Activated T-cell treated with anti-CD3 and anti-CD28 coated beads, Interleukin-2, amount 50 U/mL, for 48 hours (primary cell): ENCODE results near the gene KLHL3.

Experiments
- DNase-seq, 2 experiments: peaks; one replicate each; pipeline ENCODE4 v3.0.0-alpha.2; 2020

Gene KLHL3

GRCh38 chr5:137741718-137742117 lies 5.8 kb upstream of the KLHL3 start:
- no peak for DNase-seq

DNA sequence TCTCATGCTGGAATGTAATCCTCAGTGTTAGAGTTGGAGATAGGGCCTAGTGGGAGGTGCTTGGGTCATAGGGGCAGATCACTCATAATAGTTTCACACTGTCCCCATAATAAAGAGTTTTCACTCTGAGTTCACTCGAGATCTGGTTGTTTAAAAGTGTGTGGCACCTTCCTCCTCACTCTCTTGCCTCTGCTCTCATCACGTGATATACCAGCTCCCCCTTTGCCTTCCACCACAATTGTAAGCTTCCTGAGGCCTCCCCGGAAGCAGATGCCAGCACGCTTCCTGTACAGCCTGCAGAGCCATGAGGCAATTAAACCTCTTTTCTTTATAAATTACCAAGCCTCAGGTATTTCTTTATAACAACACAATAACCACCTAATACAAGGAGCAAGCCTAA lies 3.8 kb upstream of the KLHL3 start:
- DNase-seq, result no peak

DNA sequence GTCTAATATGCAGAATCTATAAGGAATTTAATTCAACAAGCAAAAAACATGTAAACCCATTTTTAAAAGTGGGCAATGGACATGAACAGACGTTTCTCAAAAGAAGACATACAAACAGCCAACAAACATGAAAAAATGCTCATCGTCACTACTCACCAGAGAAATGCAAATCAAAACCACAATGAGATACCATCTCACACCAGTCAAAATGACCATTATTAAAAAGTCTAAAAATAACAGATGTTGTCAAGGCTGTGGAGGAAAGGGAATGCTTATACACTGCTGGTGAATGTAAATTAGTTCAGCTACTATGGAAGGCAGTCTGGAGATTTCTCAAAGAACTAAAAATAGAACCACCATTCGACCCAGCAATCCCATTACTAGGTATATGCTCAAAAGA lies 3.1 kb upstream of the KLHL3 start:
- no peak for DNase-seq

DNA sequence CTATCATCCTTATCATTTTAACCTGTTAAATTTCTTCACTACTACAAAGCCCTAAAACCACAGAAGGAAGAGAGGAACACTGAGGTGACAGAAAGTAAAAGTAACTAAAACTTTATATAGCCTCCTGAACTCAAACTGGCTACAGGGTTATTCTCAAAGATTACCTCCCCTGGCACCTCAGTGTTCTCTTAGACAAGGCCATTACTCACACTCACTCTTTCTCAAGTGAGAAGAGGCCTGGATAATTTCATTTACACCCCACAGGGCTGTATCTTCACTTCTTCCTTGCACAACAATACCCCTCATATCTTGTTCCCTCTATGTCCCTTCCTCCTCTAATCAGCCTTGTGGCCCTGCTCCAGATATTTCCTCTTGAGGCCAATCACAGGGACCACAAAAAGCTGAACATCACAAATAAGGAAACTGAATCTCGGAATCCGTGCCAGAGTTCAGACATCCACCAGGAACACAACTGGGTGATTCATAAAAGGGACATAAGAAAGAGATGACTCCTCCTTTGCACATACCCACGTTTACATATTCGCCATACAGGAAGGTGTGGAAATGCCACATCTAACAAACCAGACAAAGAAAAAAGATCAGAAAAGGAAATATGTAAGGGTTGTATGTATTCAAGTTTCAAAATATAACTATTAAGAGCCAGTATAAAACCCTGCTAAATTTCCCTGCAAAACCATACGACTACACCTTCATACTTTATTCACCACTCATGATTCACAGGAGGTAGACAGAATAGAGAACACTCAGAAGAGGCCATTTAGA lies 1.7 kb upstream of the KLHL3 start:
- DNase-seq, result peak; percentile 62 to 63

DNA sequence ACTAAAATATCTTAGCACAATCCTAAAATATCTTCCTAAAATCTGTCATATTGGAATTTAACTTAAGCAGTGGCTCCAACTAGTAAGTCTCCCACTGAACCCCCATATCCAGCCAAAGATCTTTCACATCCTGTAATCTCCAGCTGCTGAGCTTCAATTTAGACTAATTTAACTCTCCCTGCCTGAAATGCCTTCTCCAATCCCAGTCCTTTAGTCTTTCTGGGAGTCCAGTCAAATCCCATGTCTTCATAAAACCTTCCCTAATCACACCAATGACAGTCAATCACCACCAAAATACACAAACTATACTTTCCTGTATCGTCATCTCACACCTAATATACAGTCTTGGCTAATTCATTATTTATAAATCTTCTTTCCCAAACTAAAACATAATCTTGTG lies 607 bp upstream of the KLHL3 start:
- DNase-seq, result no peak

DNA sequence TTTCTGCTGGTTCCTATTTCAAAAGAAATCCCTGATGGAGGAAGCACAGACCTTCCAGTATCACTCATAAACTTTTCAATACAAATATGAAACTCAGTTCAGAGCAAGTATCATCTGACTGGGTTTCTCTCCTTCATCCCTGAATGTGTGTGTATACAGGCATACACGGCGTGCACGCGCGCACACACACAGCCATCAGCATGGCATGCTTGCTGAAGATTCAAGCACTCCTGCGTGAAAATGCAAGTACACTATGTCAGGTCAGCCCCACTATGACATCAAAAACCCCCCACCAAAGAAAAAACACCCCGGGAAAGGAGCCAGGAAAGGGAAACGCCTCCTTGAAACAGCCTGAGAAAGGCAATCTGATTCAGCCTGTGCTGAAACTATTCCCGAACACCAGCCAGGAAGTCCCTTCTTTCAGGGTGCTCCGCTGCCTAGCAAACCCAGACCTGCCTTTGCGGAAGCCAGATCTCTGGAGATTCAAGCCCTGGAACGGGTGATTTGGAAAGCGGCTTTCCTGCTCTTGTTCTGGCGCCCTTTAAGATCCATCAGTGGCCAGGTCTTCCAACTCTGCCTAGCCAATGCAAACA lies 831 bp downstream of the KLHL3 start:
- DNase-seq, result no peak

DNA sequence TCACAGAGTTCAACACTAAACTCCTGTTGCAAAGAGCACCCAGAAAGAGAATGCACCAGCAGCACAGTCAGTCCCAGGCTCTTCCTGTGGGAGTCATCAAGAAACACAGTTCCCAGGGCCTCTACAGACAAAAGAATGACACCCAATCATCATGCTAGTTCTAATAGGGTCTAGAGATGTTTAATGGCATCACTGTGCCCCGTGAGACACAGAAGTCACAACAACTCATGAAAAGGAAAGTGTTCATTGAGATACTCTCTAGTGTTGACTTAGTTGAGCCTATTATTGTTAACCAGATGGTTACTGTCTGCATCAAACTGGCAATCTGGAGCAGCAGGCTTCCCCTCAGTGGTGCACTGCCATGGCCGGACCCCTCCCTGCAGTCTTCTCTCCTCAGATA lies 1.6 kb downstream of the KLHL3 start:
- peak in 1 of 2 experiments; percentile 26 for DNase-seq

DNA sequence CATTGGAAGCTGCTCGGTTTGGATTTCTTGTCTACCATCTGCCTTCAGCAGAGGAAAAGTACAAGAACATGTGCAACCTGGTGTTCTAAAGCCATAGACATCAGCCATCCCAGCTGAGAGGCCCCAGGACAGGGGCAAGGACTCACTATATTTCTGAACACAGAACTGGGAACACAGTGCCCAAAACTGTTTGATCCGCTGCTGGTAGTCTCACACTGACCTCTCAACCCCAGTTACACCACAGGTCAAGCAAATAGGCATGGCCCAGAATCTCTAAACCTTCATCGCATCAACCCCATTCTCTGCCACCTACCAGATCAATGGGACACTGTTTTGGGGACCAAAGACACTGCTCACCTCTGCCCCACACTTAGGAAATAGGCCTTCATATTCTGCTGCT lies 2.0 kb downstream of the KLHL3 start:
- DNase-seq, result no peak

- no peak for DNase-seq
Measured at GRCh38 chr5:137733006-137733405, 2.9 kb downstream of the KLHL3 start.

DNA sequence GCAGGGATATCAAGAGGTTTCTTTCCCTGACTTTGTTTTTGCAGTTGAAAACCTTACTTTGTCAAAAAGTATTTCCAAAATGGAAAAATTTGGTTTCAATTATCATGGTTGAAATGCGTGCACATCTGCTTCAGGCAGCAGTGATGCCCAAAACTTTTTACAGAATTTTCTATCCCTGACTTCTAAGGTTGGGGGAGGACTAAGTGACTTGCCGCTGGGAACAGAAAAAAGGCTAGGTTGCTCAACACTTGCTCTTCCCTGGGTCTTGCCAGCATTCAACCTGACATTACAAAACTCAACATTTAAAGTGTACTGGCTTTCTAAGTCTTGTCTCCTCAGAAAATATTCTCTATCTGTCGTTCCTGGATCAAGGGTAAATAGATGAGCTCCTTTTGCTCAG lies 4.7 kb downstream of the KLHL3 start:
- DNase-seq, result no peak

- no peak for DNase-seq
Measured at GRCh38 chr5:137730336-137730735, 5.6 kb downstream of the KLHL3 start.

- no peak for DNase-seq
Measured at GRCh38 chr5:137728048-137728447, 7.8 kb downstream of the KLHL3 start.

GRCh38 chr5:137727623-137728022 lies 8.3 kb downstream of the KLHL3 start:
- DNase-seq, result no peak

DNA sequence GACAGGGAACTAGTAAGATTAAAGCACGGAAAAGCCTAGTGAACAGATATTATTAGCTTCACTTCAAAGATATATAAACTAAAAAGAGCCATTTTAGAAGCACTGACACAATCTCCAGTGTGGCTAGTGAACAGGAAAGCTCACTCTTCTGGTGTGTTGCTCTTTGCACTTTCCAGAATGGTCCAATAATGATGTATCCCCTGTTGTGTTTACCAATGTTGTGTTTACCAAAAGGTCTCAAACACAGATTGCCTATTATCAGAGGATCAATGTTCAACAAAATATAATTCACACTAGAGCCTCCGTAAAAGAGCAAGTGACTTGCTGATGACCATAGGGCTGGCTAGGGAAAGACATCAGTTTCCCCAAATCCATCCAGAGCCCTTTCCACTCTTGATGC lies 11.6 kb downstream of the KLHL3 start:
- DNase-seq, result no peak

GRCh38 chr5:137718611-137719010 lies 17.3 kb downstream of the KLHL3 start:
- DNase-seq, result no peak

DNA sequence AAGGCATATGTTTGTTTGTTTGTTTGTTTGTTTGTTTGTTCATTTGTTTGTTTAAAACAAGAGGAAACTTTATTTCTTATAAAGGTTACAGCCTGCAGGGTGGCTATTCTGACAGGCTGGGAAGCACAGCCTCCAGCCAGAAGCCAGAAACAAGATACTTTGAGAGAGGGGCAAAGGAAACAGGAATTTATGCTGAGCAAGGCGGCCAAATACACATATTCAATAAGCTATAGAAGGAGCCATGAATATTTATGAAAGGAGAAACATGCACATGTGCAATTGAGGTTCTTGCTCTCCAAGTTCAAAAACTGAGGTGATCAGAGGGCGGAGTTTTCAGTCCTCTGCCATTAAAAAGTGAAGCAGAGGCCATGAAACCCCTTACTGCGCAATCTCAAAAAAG lies 19.6 kb downstream of the KLHL3 start:
- no peak for DNase-seq

DNA sequence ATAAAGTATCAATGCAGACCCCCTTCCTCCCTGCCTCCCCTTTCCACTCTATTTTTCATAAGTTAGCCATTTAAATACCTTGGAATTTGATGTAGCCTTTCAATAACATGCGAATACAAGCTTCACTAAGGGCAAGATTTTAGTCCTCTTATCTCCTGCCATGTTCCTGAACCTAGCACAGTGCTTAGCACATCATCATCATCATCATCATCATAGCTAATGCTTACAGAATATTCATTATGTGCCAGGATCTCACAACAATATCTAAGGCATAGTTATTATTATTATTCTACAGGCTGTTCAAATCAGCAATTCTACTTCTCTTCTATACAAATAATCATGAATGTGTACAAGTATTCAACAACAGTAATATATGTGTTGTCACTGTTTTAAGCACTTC lies 20.4 kb downstream of the KLHL3 start:
- DNase-seq, result no peak

DNA sequence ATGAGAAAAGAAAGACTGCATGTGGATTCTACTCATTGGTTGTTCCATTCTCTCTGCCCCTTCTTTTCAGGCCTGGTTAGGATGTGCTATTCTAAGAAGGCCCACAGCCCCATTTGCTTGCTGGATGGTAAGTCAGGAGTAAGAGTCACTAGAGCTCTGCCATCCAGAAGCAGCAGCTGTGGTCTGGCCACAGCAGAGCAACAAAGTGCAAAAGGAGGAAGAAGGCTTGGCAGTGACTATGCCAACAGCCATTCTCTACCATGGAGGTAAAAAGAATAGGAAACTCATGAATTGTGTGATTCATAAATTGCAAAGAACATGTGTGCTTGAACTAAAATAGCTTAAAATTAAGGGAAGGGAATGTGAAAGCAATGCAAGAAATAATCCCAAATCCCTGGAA lies 20.9 kb downstream of the KLHL3 start:
- DNase-seq, result no peak

DNA sequence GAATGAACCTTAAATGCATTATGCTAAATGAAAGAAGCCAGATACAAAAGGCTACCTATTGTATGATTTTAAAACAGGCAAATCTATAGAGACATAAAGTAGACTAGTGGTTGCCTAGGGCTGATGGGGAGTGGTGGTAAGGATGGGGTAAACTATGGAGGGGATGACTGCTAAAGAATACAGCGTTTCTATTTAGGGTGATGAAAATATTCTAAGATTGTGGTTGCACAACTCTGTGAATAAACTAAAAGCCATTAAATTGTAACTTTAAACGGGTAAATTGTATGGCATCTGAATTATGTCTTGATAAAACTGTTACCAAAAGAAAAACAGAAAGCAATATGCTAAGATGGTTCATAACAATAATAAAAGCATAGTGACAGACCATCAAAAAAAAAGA lies 21.4 kb downstream of the KLHL3 start:
- no peak for DNase-seq

GRCh38 chr5:137712139-137712667 lies 23.7 kb downstream of the KLHL3 start:
- DNase-seq, result no peak

GRCh38 chr5:137710086-137710485 lies 25.8 kb downstream of the KLHL3 start:
- DNase-seq, result no peak

GRCh38 chr5:137708796-137709559 lies 26.9 kb downstream of the KLHL3 start:
- no peak for DNase-seq

- DNase-seq, result no peak
Measured at GRCh38 chr5:137708062-137708461, 27.8 kb downstream of the KLHL3 start.

- DNase-seq, result no peak
Measured at GRCh38 chr5:137706841-137707240, 29.0 kb downstream of the KLHL3 start.
